Skeletal muscle tissue (tissue), 5 donors: ENCODE measurements around the gene EPPIN. TPM values are rescaled to one million over a fixed set of nuclear protein-coding genes. Genes with fewer than 3 reads are reported as not detected.

Source experiments
- H3K27ac ChIP-seq: one replicate; pipeline ENCODE4 v1.7.0; 2013; ENCODE audit warnings: mild to moderate bottlenecking, low read depth, low read length, inconsistent platforms
- H3K27me3 ChIP-seq, 3 donors: one replicate each; pipeline ENCODE4 v1.7.0; 2013; ENCODE audit warnings: low read length in 3 of 3; ENCODE audit not compliant: control insufficient read depth in 3 of 3, insufficient read depth in 3 of 3
- H3K36me3 ChIP-seq, 3 donors: one replicate each; pipeline ENCODE4 v1.7.0; 2013; ENCODE audit warnings: low read length in 3 of 3; ENCODE audit not compliant: control insufficient read depth in 3 of 3, insufficient read depth in 3 of 3
- H3K4me1 ChIP-seq, 3 donors: one replicate each; pipeline ENCODE4 v1.7.0; 2013; ENCODE audit warnings: low read length in 3 of 3, mild to moderate bottlenecking in 3 of 3; ENCODE audit not compliant: control insufficient read depth in 3 of 3, insufficient read depth in 3 of 3
- H3K4me3 ChIP-seq, 3 donors: one replicate each; pipeline ENCODE4 v1.7.0; 2013; ENCODE audit warnings: low read length in 3 of 3
- H3K9ac ChIP-seq, 3 donors: one replicate each; pipeline ENCODE4 v1.7.0; 2013; ENCODE audit warnings: low read length in 3 of 3, mild to moderate bottlenecking in 3 of 3, moderate library complexity in 2 of 3, low read depth in 1 of 3
- H3K9me3 ChIP-seq, 3 donors: one replicate each; pipeline ENCODE4 v1.7.0; 2013; ENCODE audit warnings: low read length in 3 of 3; ENCODE audit not compliant: control insufficient read depth in 3 of 3
- small RNA-seq: library from RNA; depleted of rRNA; stranded (forward); fragments of <200 nt; gene quantifications from one replicate; pipeline ENCODE3, GENCODE V24; 2014
- total RNA-seq: library from RNA; depleted of rRNA; stranded (reverse); fragments of >200 nt; gene quantifications from one replicate; pipeline ENCODE4 v1.2.3, GENCODE V29; 2014
- donor health status: Osteomylitis.

Gene EPPIN
- total RNA-seq, 1 donor from 2014 or later: not detected

- Histone ChIP-seq H3K36me3 (no peaks in the 10 kb centered on the region), H3K9ac (no peak overlapping the region), H3K27me3 (peaks cover 10 to 19% (median 15%) of the 10 kb centered on the region in 3 donors), H3K4me3 (no peak overlapping the region), H3K4me1 (no peaks in the 10 kb centered on the region), H3K9me3 (no peaks in the 10 kb centered on the region), H3K27ac (no peak overlapping the region)
Observed at GRCh38 chr20:45495501-45495941, 51.7 kb downstream of the EPPIN start.

Small RNAs within 50 kb of the gene (small RNA-seq; reads per million reads assigned to genes)
- gene AL031663.1 (not detected), gene HSPD1P21 (not detected), gene RNA5SP485 (not detected)

Other genes with a start within 250 kb of the EPPIN start
- not detected for gene RBPJL, start 240.6 kb downstream of the EPPIN start, total RNA-seq
- 0.52 TPM for gene MATN4, start 239.1 kb downstream of the EPPIN start, total RNA-seq
- gene SDC4, start 199.0 kb downstream of the EPPIN start, total RNA-seq: 4.2 TPM
- 13.6 TPM for gene SYS1, start 184.2 kb downstream of the EPPIN start, total RNA-seq
- not detected for gene TP53TG5, start 169.1 kb downstream of the EPPIN start, total RNA-seq
- 3.7 TPM for gene DBNDD2, start 139.1 kb downstream of the EPPIN start, total RNA-seq
- 16.2 TPM for gene PIGT, start 131.3 kb downstream of the EPPIN start, total RNA-seq
- gene WFDC2, start 77.6 kb downstream of the EPPIN start, total RNA-seq: not detected
- not detected for gene SPINT3, start 31.8 kb downstream of the EPPIN start, total RNA-seq
- gene WFDC6, start 7.9 kb downstream of the EPPIN start, total RNA-seq: not detected
- not detected for gene WFDC8, start 31.9 kb upstream of the EPPIN start, total RNA-seq
- gene WFDC10A, start 82.3 kb upstream of the EPPIN start, total RNA-seq: not detected
- gene WFDC9, start 83.9 kb upstream of the EPPIN start, total RNA-seq: not detected
- not detected for gene WFDC11, start 122.8 kb upstream of the EPPIN start, total RNA-seq
- gene WFDC13, start 154.6 kb upstream of the EPPIN start, total RNA-seq: not detected
- gene WFDC10B, start 157.6 kb upstream of the EPPIN start, total RNA-seq: not detected
- not detected for gene SPINT4, start 174.9 kb upstream of the EPPIN start, total RNA-seq
- gene WFDC3, start 244.5 kb upstream of the EPPIN start, total RNA-seq: not detected
- 18.3 TPM for gene DNTTIP1, start 244.6 kb upstream of the EPPIN start, total RNA-seq